ENCODE measurements around the gene PLCXD3.

PLCXD3 gene

GRCh38 chr5:41275813-41276512 is 234.4 kb downstream of the PLCXD3 start:
- H3K27ac Mint-ChIP-seq = no peak overlapping the region
- no peaks in the 10 kb centered on the region for H3K27me3 Mint-ChIP-seq
- no peaks in the 10 kb centered on the region for H3K36me3 Mint-ChIP-seq
- H3K4me1 Mint-ChIP-seq = no peaks in the 10 kb centered on the region
- H3K9me3 Mint-ChIP-seq = no peaks in the 10 kb centered on the region
- no peak for ATAC-seq
- no peak overlapping the region for H3K4me3 Mint-ChIP-seq

GRCh38 chr5:41270423-41271251 is 239.8 kb downstream of the PLCXD3 start:
- Mint-ChIP-seq H3K4me3 (no peak overlapping the region), H3K27ac (no peak overlapping the region), H3K27me3 (no peaks in the 10 kb centered on the region), H3K9me3 (no peaks in the 10 kb centered on the region), H3K36me3 (no peaks in the 10 kb centered on the region), H3K4me1 (no peaks in the 10 kb centered on the region)
- ATAC-seq = no peak

- no peaks in the 10 kb centered on the region for H3K27me3 Mint-ChIP-seq
- H3K27ac Mint-ChIP-seq = no peak overlapping the region
- H3K9me3 Mint-ChIP-seq = no peaks in the 10 kb centered on the region
- no peak overlapping the region for H3K4me3 Mint-ChIP-seq
- H3K4me1 Mint-ChIP-seq = no peaks in the 10 kb centered on the region
- H3K36me3 Mint-ChIP-seq = no peaks in the 10 kb centered on the region
- ATAC-seq = no peak
These were observed 241.5 kb downstream of the PLCXD3 start for GRCh38 chr5:41268894-41269293.

GRCh38 chr5:41266377-41266776 is 244.0 kb downstream of the PLCXD3 start:
- no peak overlapping the region for H3K4me3 Mint-ChIP-seq
- no peak overlapping the region for H3K27ac Mint-ChIP-seq
- H3K9me3 Mint-ChIP-seq = no peaks in the 10 kb centered on the region
- no peaks in the 10 kb centered on the region for H3K27me3 Mint-ChIP-seq
- H3K4me1 Mint-ChIP-seq = no peaks in the 10 kb centered on the region
- H3K36me3 Mint-ChIP-seq = no peaks in the 10 kb centered on the region
- ATAC-seq = no peak

GRCh38 chr5:41264019-41264418 is 246.4 kb downstream of the PLCXD3 start:
- H3K9me3 Mint-ChIP-seq = peaks cover 2% of the 10 kb centered on the region
- no peaks in the 10 kb centered on the region for H3K36me3 Mint-ChIP-seq
- no peak overlapping the region for H3K27ac Mint-ChIP-seq
- no peaks in the 10 kb centered on the region for H3K27me3 Mint-ChIP-seq
- H3K4me3 Mint-ChIP-seq = no peak overlapping the region
- H3K4me1 Mint-ChIP-seq = no peaks in the 10 kb centered on the region
- no peak for ATAC-seq

- no peaks in the 10 kb centered on the region for H3K4me1 Mint-ChIP-seq
- no peak for ATAC-seq
These were observed 247.1 kb downstream of the PLCXD3 start for GRCh38 chr5:41263335-41263734.

More at GRCh38 chr5:41263335-41263734, 247.1 kb downstream of the PLCXD3 start:
- H3K27ac Mint-ChIP-seq = no peak overlapping the region
- H3K9me3 Mint-ChIP-seq = peaks cover 2% of the 10 kb centered on the region
- no peaks in the 10 kb centered on the region for H3K27me3 Mint-ChIP-seq
- H3K36me3 Mint-ChIP-seq = no peaks in the 10 kb centered on the region
- H3K4me3 Mint-ChIP-seq = no peak overlapping the region

Measured in stimulated activated memory B cell treated with anti-CD40 and anti-IgM and Interleukin-4, amounts not matched to agents 10 μg/mL and 1 μg/mL and 100 μg/mL, for 72 hours (primary cell).